KMS-11 (cell line): ENCODE data around the gene SMIM7.
"Not testable (repeated sequence)": the region's sequence is repeated elsewhere in the genome, so short reads cannot be mapped to it uniquely, and the experiment has no call there.

Experiments
- H2AFZ ChIP-seq: fragments of 200-600 bp; sonication (generic); 2 replicates; pipeline ENCODE4 v1.6.1; 2016; ENCODE audit warnings: antibody characterized with exemption, mixed run types, low read depth
- H3K27ac ChIP-seq: fragments of 200-600 bp; sonication (generic); 2 replicates; pipeline ENCODE4 v1.6.1; 2016; ENCODE audit warnings: mild to moderate bottlenecking, mixed run types
- H3K27me3 ChIP-seq: fragments of 200-600 bp; sonication (generic); 2 replicates; pipeline ENCODE4 v1.6.1; 2017; ENCODE audit warnings: mild to moderate bottlenecking, low read depth, mixed run types, moderate library complexity; ENCODE audit not compliant: insufficient read depth
- H3K36me3 ChIP-seq: fragments of 200-600 bp; sonication (generic); 2 replicates; pipeline ENCODE4 v1.6.1; 2017; ENCODE audit warnings: mild to moderate bottlenecking, mixed run types; ENCODE audit not compliant: insufficient read depth
- H3K4me1 ChIP-seq: fragments of 200-600 bp; sonication (generic); 2 replicates; pipeline ENCODE4 v1.6.1; 2016; ENCODE audit warnings: mild to moderate bottlenecking, low read depth, mixed run types; ENCODE audit not compliant: poor library complexity, severe bottlenecking
- H3K4me2 ChIP-seq: fragments of 200-600 bp; sonication (generic); 2 replicates; pipeline ENCODE4 v1.7.0; 2016; ENCODE audit warnings: mild to moderate bottlenecking, mixed run types
- H3K4me3 ChIP-seq: fragments of 200-600 bp; sonication (generic); IDR thresholded peaks from 2 replicates; pipeline ENCODE4 v1.6.1; 2017; ENCODE audit warnings: low read depth, low read length, mixed read lengths; ENCODE audit not compliant: insufficient read depth
- H3K79me2 ChIP-seq: fragments of 200-600 bp; sonication (generic); 2 replicates; pipeline ENCODE4 v1.6.1; 2016; ENCODE audit warnings: low read depth, mixed run types; ENCODE audit not compliant: insufficient read depth
- H3K9ac ChIP-seq: fragments of 200-600 bp; sonication (generic); 2 replicates; pipeline ENCODE4 v1.6.1; 2016; ENCODE audit warnings: mild to moderate bottlenecking, mixed run types
- H4K20me1 ChIP-seq: fragments of 200-600 bp; sonication (generic); 2 replicates; pipeline ENCODE4 v1.6.1; 2016; ENCODE audit warnings: mild to moderate bottlenecking, mixed run types; ENCODE audit not compliant: insufficient read depth
- TF ChIP-seq, protein P1 (sequence below): fragments of 200-600 bp; sonication (generic); conservative IDR thresholded peaks from 2 replicates; pipeline ENCODE4 v1.6.1; 2017; ENCODE audit warnings: low read depth, mild to moderate bottlenecking, antibody characterized with exemption, low read length, moderate library complexity, mixed read lengths

Gene SMIM7

DNA sequence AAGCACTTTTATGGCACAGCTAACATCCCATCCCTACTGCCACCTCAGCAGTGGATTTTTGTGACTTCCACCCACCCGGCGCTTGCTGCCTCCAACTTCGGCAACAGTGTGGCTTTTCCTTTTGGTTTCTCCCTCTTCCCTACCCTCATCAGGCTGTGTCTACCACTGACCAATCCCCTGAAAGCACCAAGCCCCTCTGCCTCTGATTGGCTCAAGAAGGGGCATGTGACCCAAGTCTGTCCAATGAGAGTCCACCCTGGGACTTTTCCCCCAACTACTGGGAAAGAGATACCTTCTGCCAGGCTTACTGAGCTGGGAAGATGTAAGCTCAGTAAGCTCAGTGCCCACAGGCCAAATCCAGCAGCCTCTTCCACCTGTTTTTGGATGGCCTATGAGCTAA lies 5.8 kb downstream of the SMIM7 start:
- Histone ChIP-seq H3K27me3 (no peaks in the 10 kb centered on the region), H3K79me2 (peaks cover 17% of the 10 kb centered on the region), H4K20me1 (no peaks in the 10 kb centered on the region), H2AFZ (no peak overlapping the region), H3K27ac (no peak overlapping the region), H3K4me3 (no peak overlapping the region), H3K36me3 (peaks cover 5% of the 10 kb centered on the region; the same call in 1 of the 2 replicates), H3K4me1 (peaks cover 10% of the 10 kb centered on the region), H3K4me2 (no peak overlapping the region), H3K9ac (no peak overlapping the region)
- TF ChIP-seq, protein P1, sequence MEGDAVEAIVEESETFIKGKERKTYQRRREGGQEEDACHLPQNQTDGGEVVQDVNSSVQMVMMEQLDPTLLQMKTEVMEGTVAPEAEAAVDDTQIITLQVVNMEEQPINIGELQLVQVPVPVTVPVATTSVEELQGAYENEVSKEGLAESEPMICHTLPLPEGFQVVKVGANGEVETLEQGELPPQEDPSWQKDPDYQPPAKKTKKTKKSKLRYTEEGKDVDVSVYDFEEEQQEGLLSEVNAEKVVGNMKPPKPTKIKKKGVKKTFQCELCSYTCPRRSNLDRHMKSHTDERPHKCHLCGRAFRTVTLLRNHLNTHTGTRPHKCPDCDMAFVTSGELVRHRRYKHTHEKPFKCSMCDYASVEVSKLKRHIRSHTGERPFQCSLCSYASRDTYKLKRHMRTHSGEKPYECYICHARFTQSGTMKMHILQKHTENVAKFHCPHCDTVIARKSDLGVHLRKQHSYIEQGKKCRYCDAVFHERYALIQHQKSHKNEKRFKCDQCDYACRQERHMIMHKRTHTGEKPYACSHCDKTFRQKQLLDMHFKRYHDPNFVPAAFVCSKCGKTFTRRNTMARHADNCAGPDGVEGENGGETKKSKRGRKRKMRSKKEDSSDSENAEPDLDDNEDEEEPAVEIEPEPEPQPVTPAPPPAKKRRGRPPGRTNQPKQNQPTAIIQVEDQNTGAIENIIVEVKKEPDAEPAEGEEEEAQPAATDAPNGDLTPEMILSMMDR, result no peak

DNA sequence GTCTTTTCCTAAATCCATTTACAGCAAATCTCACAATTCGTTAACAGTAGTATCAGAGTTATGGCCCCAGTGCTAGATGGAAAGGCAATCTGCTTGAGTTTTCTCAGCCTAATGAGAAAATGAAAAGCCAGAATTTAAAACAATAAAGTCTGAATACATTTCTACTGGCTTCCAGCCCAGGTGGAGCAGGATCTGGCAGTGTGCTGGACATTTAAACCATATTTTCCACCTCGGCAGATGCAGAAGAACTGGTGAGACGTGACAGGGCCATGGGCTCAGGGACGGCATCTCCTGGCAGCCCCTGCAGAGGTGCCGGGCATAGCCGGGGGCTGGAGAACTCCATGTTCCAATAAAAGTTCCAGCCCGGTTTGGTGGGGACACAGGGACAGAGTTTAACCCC lies 7.1 kb downstream of the SMIM7 start:
- H3K4me1 ChIP-seq, result peaks cover 7% of the 10 kb centered on the region
- TF ChIP-seq, protein P1, result no peak

DNA sequence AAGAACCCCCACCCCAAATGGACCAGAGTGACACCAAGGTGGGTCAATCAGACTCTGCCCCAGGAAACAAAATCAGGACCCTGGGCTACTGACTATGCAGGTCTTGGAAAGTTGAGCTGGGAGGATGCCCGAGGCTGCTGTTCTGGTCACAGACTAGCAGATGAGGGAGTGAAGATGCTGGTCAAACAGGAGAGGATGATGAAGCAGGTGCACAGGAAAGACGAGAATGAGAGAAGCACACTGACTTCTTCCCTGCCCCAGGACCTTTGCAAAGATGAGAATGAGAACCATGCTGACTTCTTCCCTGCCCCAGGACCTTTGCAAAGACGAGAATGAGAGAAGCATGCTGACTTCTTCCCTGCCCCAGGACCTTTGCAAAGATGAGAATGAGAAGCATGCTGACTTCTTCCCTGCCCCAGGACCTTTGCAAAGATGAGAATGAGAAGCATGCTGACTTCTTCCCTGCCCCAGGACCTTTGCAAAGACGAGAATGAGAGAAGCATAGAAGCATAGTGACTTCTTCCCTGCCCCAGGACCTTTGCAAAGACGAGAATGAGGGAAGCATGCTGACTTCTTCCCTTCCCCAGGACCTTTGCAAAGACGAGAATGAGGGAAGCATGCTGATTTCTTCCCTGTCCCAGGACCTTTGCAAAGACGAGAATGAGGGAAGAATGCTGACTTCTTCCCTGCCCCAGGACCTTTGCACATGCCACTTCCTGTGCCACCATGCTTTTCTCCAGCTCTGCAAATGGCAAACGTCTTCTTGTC lies 8.3 kb downstream of the SMIM7 start:
- H3K4me2 ChIP-seq, H3K79me2 ChIP-seq, H3K27me3 ChIP-seq, H3K36me3 ChIP-seq, H3K9ac ChIP-seq, H3K4me3 ChIP-seq, H2AFZ ChIP-seq, H4K20me1 ChIP-seq, H3K27ac ChIP-seq: not testable (repeated sequence)
- H3K4me1 ChIP-seq, result peaks cover 12% of the 10 kb centered on the region

More for the DNA sequence above, 7.1 kb downstream of the SMIM7 start:
- no peaks in the 10 kb centered on the region for H4K20me1 ChIP-seq
- H3K36me3 ChIP-seq, result peaks cover 5% of the 10 kb centered on the region; the same call in 1 of the 2 replicates
- H3K9ac ChIP-seq, result no peak overlapping the region
- no peak overlapping the region for H2AFZ ChIP-seq
- no peak overlapping the region for H3K4me2 ChIP-seq
- H3K27me3 ChIP-seq, result no peaks in the 10 kb centered on the region
- H3K4me3 ChIP-seq, result no peak overlapping the region
- no peak overlapping the region for H3K27ac ChIP-seq
- peaks cover 4% of the 10 kb centered on the region; the same call in 1 of the 2 replicates for H3K79me2 ChIP-seq

DNA sequence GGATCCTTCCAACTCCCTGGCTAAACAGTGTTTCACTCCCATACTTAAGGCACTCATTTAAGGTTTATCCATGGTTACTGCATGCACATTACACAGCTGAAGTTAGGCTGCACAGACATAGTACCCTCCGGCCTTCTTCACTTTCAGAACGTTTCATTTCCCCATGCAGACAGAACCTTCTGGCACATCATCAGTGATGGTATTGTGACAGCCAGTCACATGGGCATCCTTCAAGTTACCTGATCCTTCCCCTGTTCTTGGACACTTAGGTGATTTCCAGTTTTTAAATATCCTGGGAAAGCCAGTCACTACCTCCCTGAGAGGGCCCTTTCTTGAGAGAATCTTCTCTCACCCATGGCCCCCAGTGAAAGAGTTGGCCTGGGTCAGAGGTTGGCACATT lies 9.1 kb downstream of the SMIM7 start:
- TF ChIP-seq, protein P1, result no peak
- Histone ChIP-seq H4K20me1 (no peaks in the 10 kb centered on the region), H3K27me3 (no peaks in the 10 kb centered on the region), H3K4me2 (no peak overlapping the region), H3K4me3 (no peak overlapping the region), H3K36me3 (peaks cover 5% of the 10 kb centered on the region; the same call in 1 of the 2 replicates), H3K9ac (no peak overlapping the region), H3K79me2 (peaks cover 3% of the 10 kb centered on the region; the same call in 1 of the 2 replicates), H3K4me1 (peaks cover 20% of the 10 kb centered on the region), H3K27ac (no peak overlapping the region), H2AFZ (no peak overlapping the region)

DNA sequence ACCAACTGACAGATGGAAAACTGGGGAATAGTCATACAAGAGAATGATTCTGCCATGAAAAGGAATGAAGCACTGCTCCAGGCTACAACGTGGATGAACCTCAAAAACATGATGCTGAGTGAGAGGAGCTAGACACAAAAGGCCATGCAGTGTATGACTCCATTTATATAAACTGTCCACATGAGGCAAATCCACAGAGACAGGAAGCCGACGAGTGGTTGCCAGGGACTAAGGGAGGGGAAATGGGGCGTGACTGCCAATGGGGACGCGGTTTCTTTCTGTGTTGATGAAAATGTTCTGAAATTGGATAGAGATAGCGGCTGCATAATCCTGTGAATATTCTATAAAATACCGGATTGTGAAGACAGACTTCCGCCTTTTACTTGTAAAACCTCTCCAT lies 10.2 kb downstream of the SMIM7 start:
- no peaks in the 10 kb centered on the region for H3K27me3 ChIP-seq
- peaks cover 14% of the 10 kb centered on the region; the same call in 1 of the 2 replicates for H3K79me2 ChIP-seq
- H3K4me3 ChIP-seq, result no peak overlapping the region
- H3K4me1 ChIP-seq, result peaks cover 31% of the 10 kb centered on the region
- no peak overlapping the region for H3K27ac ChIP-seq
- H3K9ac ChIP-seq, result no peak overlapping the region
- H3K4me2 ChIP-seq, result no peak overlapping the region
- TF ChIP-seq, protein P1, result no peak
- H4K20me1 ChIP-seq, result no peaks in the 10 kb centered on the region
- H2AFZ ChIP-seq, result no peak overlapping the region
- peaks cover 5% of the 10 kb centered on the region; the same call in 1 of the 2 replicates for H3K36me3 ChIP-seq
